OCI-LY7 (cell line): ENCODE results near the gene BACH2. TPM values are rescaled to one million over a fixed set of nuclear protein-coding genes. Genes with fewer than 3 reads are reported as not detected.

Experiments
- BruUV-seq: library from RNA; stranded (reverse); fragments of 400-500 nt; replicated peaks from 2 replicates; lab custom pipeline; 2021; lab: Mats Ljungman, UMichigan
- CTCF ChIA-PET: fragments of 300-600 bp; sonication (Branson Sonifier 250); formaldehyde crosslinking; loops from one replicate; lab custom pipeline; 2022; ENCODE audit warnings: antibody characterized with exemption; ENCODE audit not compliant: unreplicated experiment; lab: Charles Lee
- POLR2A ChIA-PET: fragments of 300-600 bp; sonication (Branson Sonifier 250); formaldehyde crosslinking; loops from one replicate; lab custom pipeline; 2022; ENCODE audit warnings: antibody characterized with exemption; lab: Charles Lee
- DNase-seq: peaks from one replicate; pipeline ENCODE4 v3.0.0-alpha.2; 2015; ENCODE audit warnings: low spot score
- H2AFZ ChIP-seq: fragments of 200-600 bp; sonication (generic), shearing (Covaris generic); 2 replicates; pipeline ENCODE4 v1.6.1; 2014; ENCODE audit warnings: mild to moderate bottlenecking, antibody characterized with exemption, low read length, moderate library complexity
- H3K27ac ChIP-seq: fragments of 200-600 bp; sonication (generic); 2 replicates; pipeline ENCODE4 v1.5.1; 2014; ENCODE audit warnings: mixed run types, low read depth, mild to moderate bottlenecking, moderate library complexity, low read length, inconsistent platforms; ENCODE audit not compliant: poor library complexity, severe bottlenecking
- H3K36me3 ChIP-seq: fragments of 200-600 bp; sonication (generic); 2 replicates; pipeline ENCODE4 v1.6.1; 2014; ENCODE audit warnings: mild to moderate bottlenecking, antibody characterized with exemption, low read length, moderate library complexity, mixed read lengths; ENCODE audit not compliant: insufficient read depth
- H3K4me1 ChIP-seq: fragments of 200-600 bp; sonication (generic); 2 replicates; pipeline ENCODE4 v1.5.1; 2014; ENCODE audit warnings: mild to moderate bottlenecking, low read length; ENCODE audit not compliant: insufficient read depth, poor library complexity, severe bottlenecking
- H3K4me2 ChIP-seq: fragments of 200-600 bp; sonication (generic); 2 replicates; pipeline ENCODE4 v1.6.1; 2014; ENCODE audit warnings: mild to moderate bottlenecking, low read length
- H3K4me3 ChIP-seq: fragments of 200-600 bp; sonication (generic); 2 replicates; pipeline ENCODE4 v1.5.1; 2014; ENCODE audit warnings: mild to moderate bottlenecking, low read depth, low read length; ENCODE audit not compliant: poor library complexity, severe bottlenecking
- H3K79me2 ChIP-seq: fragments of 200-600 bp; sonication (generic); 2 replicates; pipeline ENCODE4 v1.6.1; 2016; ENCODE audit warnings: low read depth, mild to moderate bottlenecking, low read length, moderate library complexity, mixed read lengths; ENCODE audit not compliant: insufficient read depth
- H3K9me2 ChIP-seq: fragments of 200-600 bp; sonication (generic); 2 replicates; pipeline ENCODE4 v1.6.1; 2016; ENCODE audit warnings: mild to moderate bottlenecking, low read length, mixed read lengths; ENCODE audit not compliant: insufficient read depth
- H3K9me3 ChIP-seq: fragments of 200-600 bp; sonication (generic); 2 replicates; pipeline ENCODE4 v1.6.1; 2014; ENCODE audit warnings: mild to moderate bottlenecking, mixed run types, low read length, mixed read lengths
- H4K20me1 ChIP-seq: fragments of 200-600 bp; sonication (generic); 2 replicates; pipeline ENCODE4 v1.6.1; 2014; ENCODE audit warnings: mild to moderate bottlenecking, antibody characterized with exemption, low read length, moderate library complexity, mixed read lengths; ENCODE audit not compliant: insufficient read depth
- EZH2phosphoT487 ChIP-seq: fragments of 200-600 bp; sonication (generic); IDR thresholded peaks from 2 replicates; pipeline ENCODE4 v1.6.1; 2018; ENCODE audit warnings: low read depth, borderline replicate concordance, mild to moderate bottlenecking, mixed run types, antibody characterized with exemption, low read length, moderate library complexity, mixed read lengths
- intact Hi-C: fragments of 100-400 bp; cut with micrococcal nuclease; formaldehyde crosslinking; loops from one replicate; pipeline ENCODE4 v1.10.0; 2022; ENCODE audit not compliant: unreplicated experiment
- total RNA-seq, 2 experiments: library from RNA; depleted of rRNA in 1 of 2; stranded (reverse); fragments of >200 nt in 1 of 2; shearing (Covaris generic) in 1 of 2; gene quantifications; 2 replicates each; pipeline ENCODE4 v1.2.3, GENCODE V29; 2014 to 2022
- TF ChIP-seq, protein P1 (sequence below): fragments of 200-600 bp; sonication (generic); conservative IDR thresholded peaks from 2 replicates; pipeline ENCODE4 v1.5.1; 2014; ENCODE audit warnings: mild to moderate bottlenecking, antibody characterized with exemption, low read length, moderate library complexity, mixed read lengths

The BACH2 gene
- total RNA-seq, 2 experiments from 2014 or later, result 92.0 to 163 TPM

DNA sequence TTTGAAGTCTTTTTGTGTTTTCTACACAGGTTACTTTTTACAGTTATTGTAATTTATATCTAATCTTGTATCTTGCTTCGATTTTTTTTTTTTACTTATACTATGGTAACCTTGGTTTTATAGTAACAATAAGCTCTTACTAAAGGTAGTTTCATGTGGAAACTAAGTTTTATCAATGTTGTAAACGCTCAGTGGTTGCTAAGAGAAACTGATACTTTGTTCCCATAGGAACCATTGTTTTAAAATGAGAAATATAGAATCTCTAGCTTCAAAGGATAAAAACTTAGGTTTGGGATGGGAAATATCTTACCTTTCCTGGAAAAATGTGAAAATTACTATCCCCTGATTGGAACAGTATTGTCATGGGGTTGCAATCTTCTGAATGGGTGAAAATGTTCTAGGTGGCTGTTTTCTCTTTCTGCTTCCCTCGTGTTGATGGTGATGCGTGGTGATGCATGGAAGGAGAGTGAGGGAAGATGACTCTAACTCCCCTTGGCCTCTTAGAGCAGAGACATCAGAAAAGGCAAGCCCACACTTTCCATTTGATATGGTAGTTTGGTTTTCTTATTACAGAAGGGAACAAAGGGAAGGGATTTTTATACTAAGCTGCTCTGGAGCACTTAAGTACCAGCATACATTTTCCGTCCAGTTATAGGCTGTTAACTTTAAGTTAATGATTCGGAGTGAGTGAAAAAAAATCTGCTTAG is 23.5 kb upstream of the BACH2 start:
- H3K4me2 ChIP-seq, result peak overlapping the region; percentile 51
- BruUV-seq, result no TSS peak
- no peak for DNase-seq
- no peaks in the 10 kb centered on the region for H3K9me2 ChIP-seq
- ChIA-PET POLR2A (interaction anchor here (0.7 to 6.8 kb wide), 10 partner anchors 9 to 969 kb away, joined by 3 to 74 read pairs (median 4); no protein-coding TSS in a partner anchor), CTCF (interaction anchor here (0.6 to 0.8 kb wide), 2 partner anchors 8 to 61 kb away, joined by 3 read pairs; no protein-coding TSS in a partner anchor)
- H3K4me1 ChIP-seq, result peaks cover 66% of the 10 kb centered on the region
- no peak for TF ChIP-seq EZH2phosphoT487
- TF ChIP-seq, protein P1, sequence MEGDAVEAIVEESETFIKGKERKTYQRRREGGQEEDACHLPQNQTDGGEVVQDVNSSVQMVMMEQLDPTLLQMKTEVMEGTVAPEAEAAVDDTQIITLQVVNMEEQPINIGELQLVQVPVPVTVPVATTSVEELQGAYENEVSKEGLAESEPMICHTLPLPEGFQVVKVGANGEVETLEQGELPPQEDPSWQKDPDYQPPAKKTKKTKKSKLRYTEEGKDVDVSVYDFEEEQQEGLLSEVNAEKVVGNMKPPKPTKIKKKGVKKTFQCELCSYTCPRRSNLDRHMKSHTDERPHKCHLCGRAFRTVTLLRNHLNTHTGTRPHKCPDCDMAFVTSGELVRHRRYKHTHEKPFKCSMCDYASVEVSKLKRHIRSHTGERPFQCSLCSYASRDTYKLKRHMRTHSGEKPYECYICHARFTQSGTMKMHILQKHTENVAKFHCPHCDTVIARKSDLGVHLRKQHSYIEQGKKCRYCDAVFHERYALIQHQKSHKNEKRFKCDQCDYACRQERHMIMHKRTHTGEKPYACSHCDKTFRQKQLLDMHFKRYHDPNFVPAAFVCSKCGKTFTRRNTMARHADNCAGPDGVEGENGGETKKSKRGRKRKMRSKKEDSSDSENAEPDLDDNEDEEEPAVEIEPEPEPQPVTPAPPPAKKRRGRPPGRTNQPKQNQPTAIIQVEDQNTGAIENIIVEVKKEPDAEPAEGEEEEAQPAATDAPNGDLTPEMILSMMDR, result no peak
- H3K79me2 ChIP-seq, result no peaks in the 10 kb centered on the region
- no peak overlapping the region for H3K27ac ChIP-seq
- H3K4me3 ChIP-seq, result no peak overlapping the region
- no peaks in the 10 kb centered on the region for H3K36me3 ChIP-seq
- H2AFZ ChIP-seq, result peak overlapping the region; percentile 66
- H3K9me3 ChIP-seq, result no peaks in the 10 kb centered on the region
- no peaks in the 10 kb centered on the region for H4K20me1 ChIP-seq
- intact Hi-C loops, result no loop called here

DNA sequence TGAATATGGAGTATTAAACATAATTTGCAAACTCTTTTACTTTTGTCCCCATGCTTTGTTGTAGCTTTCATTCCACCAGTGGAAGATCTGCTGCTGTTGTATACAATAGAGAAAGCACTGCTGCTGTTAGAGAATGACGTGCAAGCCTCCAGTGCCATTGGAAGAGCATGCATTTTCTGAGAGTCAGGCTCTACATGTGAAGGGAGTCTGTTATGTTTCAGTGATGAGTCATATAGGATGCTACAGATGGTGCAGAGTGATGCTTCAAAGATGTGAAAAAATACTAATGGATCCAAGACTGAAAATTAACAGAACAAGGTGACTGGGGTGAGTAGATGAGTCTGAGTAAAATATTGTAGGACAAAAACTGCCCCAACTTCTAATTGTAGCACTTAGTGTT is 22.4 kb upstream of the BACH2 start:
- no peak for DNase-seq
- Histone ChIP-seq H3K4me3 (no peak overlapping the region), H3K9me3 (no peaks in the 10 kb centered on the region), H2AFZ (peak overlapping the region; percentile 66), H3K36me3 (no peaks in the 10 kb centered on the region), H3K4me2 (peak overlapping the region; percentile 51), H3K9me2 (no peaks in the 10 kb centered on the region), H3K4me1 (peaks cover 77% of the 10 kb centered on the region), H3K27ac (peak overlapping the region; percentile 31), H3K79me2 (no peaks in the 10 kb centered on the region), H4K20me1 (no peaks in the 10 kb centered on the region)
- intact Hi-C loops, result no loop called here
- BruUV-seq, result no TSS peak
- ChIA-PET POLR2A (interaction anchor here (0.8 to 6.8 kb wide), 15 partner anchors 8 to 74 kb away, joined by 3 to 74 read pairs (median 4); no protein-coding TSS in a partner anchor), CTCF (no interaction called here)
- TF ChIP-seq, protein P1, result no peak
- TF ChIP-seq EZH2phosphoT487, result no peak
